ENCODE measurements around the gene BRI3.

BRI3 gene

GRCh38 chr7:98293746-98294145 lies 12.3 kb downstream of the BRI3 start:
- no peak for DNase-seq (ENCODE audit: low read depth)
- H3K4me3 ChIP-seq (ENCODE audit: low read depth, low read length), result no peak overlapping the region
- TF ChIP-seq, protein P1, sequence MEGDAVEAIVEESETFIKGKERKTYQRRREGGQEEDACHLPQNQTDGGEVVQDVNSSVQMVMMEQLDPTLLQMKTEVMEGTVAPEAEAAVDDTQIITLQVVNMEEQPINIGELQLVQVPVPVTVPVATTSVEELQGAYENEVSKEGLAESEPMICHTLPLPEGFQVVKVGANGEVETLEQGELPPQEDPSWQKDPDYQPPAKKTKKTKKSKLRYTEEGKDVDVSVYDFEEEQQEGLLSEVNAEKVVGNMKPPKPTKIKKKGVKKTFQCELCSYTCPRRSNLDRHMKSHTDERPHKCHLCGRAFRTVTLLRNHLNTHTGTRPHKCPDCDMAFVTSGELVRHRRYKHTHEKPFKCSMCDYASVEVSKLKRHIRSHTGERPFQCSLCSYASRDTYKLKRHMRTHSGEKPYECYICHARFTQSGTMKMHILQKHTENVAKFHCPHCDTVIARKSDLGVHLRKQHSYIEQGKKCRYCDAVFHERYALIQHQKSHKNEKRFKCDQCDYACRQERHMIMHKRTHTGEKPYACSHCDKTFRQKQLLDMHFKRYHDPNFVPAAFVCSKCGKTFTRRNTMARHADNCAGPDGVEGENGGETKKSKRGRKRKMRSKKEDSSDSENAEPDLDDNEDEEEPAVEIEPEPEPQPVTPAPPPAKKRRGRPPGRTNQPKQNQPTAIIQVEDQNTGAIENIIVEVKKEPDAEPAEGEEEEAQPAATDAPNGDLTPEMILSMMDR (IDR thresholded peaks at IDR 0.05; ENCODE audit: insufficient read depth, low read depth, low read length, missing control alignments), result no peak

GRCh38 chr7:98294326-98294725 lies 12.8 kb downstream of the BRI3 start:
- DNase-seq (ENCODE audit: low read depth), result no peak
- TF ChIP-seq, protein P1 (IDR thresholded peaks at IDR 0.05; ENCODE audit: insufficient read depth, low read depth, low read length, missing control alignments), result no peak
- H3K4me3 ChIP-seq (ENCODE audit: low read depth, low read length), result no peak overlapping the region

- TF ChIP-seq, protein P1 (IDR thresholded peaks at IDR 0.05; ENCODE audit: insufficient read depth, low read depth, low read length, missing control alignments), result peak; percentile 70
- H3K4me3 ChIP-seq (ENCODE audit: low read depth, low read length), result no peak overlapping the region
- peak; percentile 65 for DNase-seq (ENCODE audit: low read depth)
These were observed 13.4 kb downstream of the BRI3 start for GRCh38 chr7:98294798-98295382.

DNA sequence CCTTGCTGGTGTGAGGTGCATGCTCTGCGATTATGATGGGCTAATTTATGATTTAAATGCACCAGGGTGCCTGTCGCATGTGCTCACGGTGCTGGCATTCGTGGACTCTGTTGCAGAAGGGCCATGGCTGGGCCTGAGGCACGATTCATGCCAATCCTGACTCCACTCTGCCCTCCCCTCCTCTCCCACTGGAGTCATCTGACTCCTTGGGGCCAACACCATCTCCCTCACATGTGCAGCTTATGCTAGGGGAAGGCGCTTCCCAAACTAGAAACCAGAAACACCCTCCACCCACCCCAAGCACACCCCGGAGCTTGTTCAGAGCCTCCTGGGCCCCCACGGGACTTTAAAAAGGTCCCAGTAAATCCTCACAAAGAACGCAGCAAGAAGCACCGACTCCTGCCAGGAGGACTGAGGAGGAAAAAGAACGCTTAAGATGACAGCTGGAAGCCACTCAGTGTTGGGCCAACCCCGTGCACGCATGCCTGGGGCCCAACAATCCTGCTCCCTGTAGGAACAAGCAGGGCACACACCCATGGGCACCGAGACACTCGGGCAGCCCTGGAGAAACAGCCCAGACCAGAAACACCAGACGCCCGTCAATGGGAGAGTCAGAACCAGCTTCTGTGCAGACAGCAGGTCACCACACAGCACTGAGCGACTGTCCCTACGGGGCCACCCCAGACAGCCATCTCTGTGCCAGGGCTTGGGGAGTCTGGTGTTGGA lies 14.1 kb downstream of the BRI3 start:
- TF ChIP-seq, protein P1 (IDR thresholded peaks at IDR 0.05; ENCODE audit: insufficient read depth, low read depth, low read length, missing control alignments), result no peak
- DNase-seq (ENCODE audit: low read depth), result no peak
- H3K4me3 ChIP-seq (ENCODE audit: low read depth, low read length), result no peak overlapping the region

- TF ChIP-seq, protein P1 (IDR thresholded peaks at IDR 0.05; ENCODE audit: insufficient read depth, low read depth, low read length, missing control alignments), result no peak
- DNase-seq (ENCODE audit: low read depth), result no peak
These were observed 15.3 kb downstream of the BRI3 start for GRCh38 chr7:98296833-98297232.

GRCh38 chr7:98297626-98298286 lies 16.3 kb downstream of the BRI3 start:
- DNase-seq (ENCODE audit: low read depth), result no peak
- TF ChIP-seq, protein P1 (IDR thresholded peaks at IDR 0.05; ENCODE audit: insufficient read depth, low read depth, low read length, missing control alignments), result no peak

More at GRCh38 chr7:98296833-98297232, 15.3 kb downstream of the BRI3 start:
- no peak overlapping the region for H3K4me3 ChIP-seq (ENCODE audit: low read depth, low read length)

More at GRCh38 chr7:98297626-98298286, 16.3 kb downstream of the BRI3 start:
- no peak overlapping the region for H3K4me3 ChIP-seq (ENCODE audit: low read depth, low read length)
